Measurements from ENCODE around the gene TBL3.
A peak's percentile ranks its signal among the peaks of the same experiment; 100 is the strongest.
"Not testable (repeated sequence)": the region's sequence is repeated elsewhere in the genome, so short reads cannot be mapped to it uniquely, and the experiment has no call there.

The TBL3 gene

GRCh38 chr16:2002406-2003230, 30.8 kb downstream of the TBL3 start:
- DNase-seq = no peak

DNA sequence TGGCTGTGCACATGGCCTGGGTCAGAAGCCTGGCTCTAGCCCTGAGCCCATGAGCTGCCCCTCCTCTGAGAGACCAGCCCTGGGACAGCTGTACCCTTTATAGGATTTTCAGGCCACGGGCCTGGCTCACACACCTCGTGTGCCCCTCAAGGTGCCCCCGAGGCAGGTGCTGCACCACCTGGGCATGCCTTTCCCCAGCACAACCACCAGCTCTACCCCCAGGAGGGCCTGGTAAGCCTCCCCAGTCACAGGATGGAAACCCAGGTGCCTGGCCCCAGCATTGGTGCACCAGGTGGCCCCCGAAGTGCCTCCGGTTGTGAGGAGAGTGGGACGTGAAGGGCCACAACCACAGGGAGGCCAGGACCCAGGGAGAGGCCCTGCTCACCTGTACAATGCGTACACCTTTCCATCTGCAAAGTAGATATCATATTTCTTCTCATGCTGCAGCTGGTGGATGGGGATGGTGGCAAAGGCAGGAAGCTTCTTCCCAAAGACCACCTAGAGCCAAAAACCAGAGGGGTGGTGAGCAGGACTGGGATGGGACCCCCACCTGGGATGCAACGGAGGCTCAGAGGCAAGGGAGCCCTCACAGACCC, 31.5 kb downstream of the TBL3 start:
- DNase-seq = no peak

- DNase-seq = peak; percentile 34
These were observed 32.2 kb downstream of the TBL3 start for GRCh38 chr16:2003827-2004641.

- no peak for DNase-seq
These were observed 33.1 kb downstream of the TBL3 start for GRCh38 chr16:2004795-2005517.

- DNase-seq = no peak
These were observed 33.8 kb downstream of the TBL3 start for GRCh38 chr16:2005646-2006045.

- no peak for DNase-seq
These were observed 34.5 kb downstream of the TBL3 start for GRCh38 chr16:2006317-2006716.

DNA sequence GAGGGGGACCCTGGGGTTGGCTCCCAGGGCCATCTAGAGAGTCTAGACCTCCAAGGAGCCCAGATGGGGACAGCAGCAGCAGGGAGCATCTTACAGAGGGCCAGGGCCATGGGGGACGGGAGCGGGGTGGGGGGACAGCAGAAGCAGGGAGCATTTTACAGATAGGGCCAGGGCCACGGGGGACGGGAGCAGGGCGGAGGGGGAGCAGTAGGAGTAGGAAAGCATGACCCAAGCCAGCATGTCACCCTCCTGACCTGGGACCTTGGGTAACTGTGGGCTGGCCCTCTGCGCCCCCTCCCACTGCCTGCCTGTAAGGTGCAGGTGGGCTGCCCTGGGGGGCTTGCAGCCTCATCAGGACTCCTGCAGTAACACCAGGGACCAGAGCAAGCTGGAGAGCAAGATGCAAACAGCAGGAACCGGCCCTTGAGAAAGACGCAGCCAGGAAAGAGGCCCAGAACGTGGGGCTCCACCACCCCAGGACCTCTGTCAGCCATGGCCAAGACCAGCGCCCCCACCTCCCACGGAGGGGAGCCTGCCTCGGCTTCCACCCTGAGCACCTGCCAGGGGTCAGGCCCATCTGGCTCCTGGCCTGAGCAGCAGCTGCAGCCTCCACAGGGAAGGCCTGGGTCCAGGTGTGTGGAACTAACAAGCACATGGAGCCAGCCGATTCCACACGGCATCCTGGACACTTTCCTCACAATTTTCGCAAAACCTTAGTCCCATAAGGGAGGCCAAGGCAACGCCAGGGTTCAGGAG, 35.4 kb downstream of the TBL3 start:
- DNase-seq = no peak

DNA sequence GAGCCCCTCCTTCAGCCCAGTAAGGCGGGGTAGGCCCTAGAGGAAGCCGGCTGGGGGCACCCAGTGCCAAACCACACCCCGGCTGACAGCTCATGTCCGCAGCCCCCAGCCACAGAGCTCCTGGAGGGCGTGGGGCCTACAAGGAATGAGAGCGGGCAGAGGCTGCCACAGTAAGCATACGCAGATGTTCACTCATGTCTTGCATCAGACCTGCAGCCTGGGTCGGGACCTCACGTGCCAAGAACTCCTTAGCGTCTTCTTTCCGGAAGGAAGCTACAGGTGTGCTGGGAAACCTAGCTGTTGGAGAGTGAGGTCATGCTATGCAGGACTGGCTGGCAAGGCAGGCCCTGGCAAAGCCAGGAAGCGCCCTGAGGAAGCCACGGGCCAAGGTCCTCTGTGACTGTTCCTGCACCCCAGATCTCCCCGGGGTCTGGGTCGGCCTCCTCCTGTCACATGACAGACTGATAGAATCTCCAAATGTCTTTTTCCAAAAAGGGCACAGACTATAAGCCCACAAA, 36.2 kb downstream of the TBL3 start:
- no peak for DNase-seq

DNA sequence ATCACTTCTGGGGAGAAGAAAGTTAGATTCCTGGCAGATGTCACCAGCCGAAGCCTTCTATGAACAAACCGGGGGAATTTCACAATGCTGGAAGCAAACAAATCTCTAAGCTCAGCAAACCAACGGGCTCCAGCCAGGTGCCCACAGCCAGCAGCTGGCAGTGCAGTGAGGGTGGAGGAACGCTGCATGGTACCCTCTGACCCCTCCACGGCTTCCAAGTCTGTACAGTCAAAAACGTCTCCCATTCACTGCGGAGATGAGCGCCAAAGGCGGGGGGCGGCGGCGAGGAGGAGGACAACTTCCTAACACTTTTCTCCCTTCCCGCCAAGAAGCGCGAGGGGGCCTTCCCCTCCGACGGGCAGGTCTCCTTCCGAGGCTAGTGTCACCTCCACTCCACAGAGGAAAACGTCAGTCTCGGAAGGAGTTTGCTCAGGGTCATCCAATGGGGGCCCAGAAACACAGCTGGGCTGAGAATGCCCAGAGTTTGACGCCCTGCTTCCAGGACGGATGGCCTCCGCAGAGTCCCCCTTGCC, 36.8 kb downstream of the TBL3 start:
- DNase-seq = no peak

- DNase-seq = no peak
These were observed 37.4 kb downstream of the TBL3 start for GRCh38 chr16:2009164-2009711.

DNA sequence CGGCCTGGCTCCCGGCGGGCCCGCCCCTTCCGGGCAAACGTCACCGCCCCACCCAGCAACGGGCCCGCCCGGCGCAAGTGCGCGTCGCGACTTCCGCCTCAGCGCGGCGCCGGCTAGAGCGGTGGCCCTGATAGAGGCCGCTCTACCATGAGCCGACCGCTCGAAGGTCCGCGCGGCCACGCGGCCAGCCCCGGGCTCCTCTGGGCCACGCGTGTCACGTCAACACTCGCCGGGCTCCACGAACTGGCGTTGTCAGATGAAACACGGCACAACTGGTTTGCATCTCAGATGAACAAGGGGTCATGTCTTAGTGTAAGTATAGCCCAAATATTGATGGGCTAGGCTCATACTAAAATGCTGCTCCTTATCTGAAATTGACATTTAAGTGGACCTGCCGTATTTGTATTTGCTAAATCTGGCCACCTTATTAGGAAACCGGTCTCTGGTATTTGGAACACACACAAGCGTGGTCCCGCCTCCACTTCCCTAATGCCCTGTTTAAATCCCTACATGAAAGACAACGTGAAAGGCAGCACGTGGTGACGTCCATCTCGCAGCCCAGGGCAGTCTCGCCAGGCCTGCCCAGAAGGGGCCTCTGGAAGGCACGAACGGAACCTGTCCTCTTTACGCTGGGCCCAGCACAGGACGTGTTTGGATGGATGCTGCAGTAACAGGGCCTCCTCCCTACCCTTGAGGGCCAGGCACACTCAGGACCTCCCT, 38.1 kb downstream of the TBL3 start, which contains the start of gene ZNF598:
Gene ZNF598 (minus strand): TSS at position 31 of the 720 bp plus-strand sequence.
- DNase-seq = peak; percentile 50

DNA sequence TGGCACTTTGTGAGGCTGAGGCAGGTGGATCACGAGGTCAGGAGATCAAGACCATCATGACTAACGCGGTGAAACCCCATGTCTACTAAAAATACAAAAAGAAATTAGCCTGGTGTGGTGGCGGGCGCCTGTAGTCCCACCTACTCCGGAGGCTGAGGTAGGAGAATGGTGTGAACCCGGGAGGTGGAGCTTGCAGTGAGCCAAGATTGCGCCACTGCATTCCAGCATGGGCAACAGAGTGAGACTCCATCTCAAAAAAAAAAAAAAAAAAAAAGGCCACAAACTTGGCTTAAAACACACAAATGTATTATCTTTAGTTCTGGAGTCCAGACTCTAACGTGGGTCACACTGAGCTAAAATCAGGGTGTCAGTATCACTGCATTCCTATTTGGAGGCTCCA, 39.9 kb downstream of the TBL3 start:
- not testable (repeated sequence) for DNase-seq

DNA sequence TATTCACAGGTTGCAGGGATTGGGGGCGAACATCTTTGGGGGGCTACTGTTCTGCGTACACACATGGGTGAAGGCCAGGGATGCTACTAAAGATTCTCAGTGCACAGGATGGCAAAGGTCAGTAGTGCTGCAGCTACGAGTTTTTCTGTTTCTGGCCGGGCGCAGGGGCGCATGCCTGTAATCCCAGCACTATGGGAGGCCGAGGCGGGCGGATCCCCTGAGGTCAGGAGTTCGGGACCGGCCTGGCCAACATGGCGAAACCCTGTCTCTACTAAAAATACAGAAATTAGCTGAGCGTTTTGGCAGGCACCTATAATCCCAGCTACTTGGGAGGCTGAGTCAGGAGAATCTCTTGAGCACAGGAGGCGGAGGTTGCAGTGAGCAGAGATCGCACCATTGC, 41.7 kb downstream of the TBL3 start:
- no peak for DNase-seq

DNA sequence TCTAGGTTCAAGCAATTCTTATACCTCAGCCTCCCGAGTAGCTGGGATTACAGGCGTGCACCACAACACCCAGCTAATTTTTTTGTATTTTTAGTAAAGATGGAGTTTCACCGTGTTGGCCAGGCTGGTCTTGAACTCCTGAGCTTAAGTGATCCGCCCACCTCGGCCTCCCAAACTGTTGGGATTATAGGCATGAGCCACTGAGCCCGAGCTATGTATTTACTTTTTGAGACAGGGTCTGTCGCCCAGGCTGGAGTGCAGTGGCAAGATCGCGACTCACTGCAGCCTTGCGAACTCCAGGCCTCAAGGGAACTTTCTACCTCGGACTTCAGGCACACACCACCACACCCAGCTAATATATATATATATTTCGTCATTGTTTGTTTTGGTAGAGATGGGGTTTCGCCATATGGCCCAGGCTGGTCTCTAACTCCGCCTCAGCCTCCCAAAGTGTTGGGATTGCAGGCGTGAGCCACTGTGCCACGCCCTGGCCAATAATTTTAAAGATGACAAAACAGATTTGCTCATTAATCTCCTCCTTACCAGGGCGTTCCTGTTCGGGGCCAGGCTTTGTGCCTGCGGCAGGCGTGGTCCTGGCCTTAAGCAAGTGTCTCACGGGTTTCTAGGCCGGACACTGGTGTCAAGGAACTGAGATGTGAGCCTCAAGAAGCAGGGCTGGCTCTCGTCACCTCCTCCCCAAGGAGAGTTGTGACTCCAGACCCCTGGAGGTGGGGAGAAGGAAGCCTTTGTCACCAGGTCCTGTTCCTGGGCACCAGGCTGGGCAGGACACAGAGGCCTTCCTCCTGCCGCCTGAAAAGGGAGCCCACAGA, 43.5 kb downstream of the TBL3 start:
- DNase-seq = no peak

DNA sequence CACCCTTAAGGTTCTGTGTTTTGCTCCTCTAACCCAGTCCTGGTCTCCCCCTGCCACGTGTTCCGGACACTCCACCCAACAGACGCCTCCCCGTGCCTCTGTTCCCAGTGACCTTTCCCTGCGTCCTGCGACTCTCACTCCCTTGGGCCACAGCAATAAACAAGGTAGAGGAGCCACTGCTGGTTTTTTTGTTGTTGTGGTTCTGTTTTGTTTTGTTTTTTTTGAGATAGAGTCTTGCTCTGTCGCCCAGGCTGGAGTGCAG, 44.0 kb downstream of the TBL3 start:
- no peak for DNase-seq

- DNase-seq = no peak
These were observed 44.6 kb downstream of the TBL3 start for GRCh38 chr16:2016407-2016922.

- no peak for DNase-seq
These were observed 47.7 kb downstream of the TBL3 start, which contains the start of gene NPW for GRCh38 chr16:2019518-2019920. NPW (plus strand) TSS chr16:2019785.

GRCh38 chr16:2019921-2020831, 48.3 kb downstream of the TBL3 start:
- DNase-seq = no peak

DNA sequence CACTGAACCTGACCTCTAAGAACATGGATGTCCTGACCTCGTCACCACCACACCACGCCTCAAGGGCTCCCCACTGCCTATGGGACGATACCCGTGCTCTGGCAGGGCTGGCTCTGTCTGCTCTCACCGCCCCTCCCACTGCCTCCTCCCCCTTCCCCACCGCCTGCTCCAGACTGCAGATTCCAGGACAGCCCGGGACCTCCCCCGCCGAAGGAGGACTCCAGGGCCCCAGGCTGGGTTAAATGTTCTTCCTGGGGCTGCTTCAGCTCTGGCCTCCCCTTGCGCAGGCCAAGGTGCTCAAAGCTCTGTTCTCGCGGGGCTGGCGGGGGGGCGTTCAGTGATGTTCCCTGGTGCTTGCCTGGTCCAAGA, 50.9 kb downstream of the TBL3 start:
- DNase-seq = no peak
